ENCODE results near the gene TMEM245.

GRCh38 chr9:109095321-109095720, 24.4 kb downstream of the TMEM245 start:
- TF ChIP-seq POLR2AphosphoS5 (IDR thresholded peaks at IDR 0.05) (no peak), CTCF (IDR thresholded peaks at IDR 0.05) (no peak), POLR2A (IDR thresholded peaks at IDR 0.05) (no peak), EP300 (IDR thresholded peaks at IDR 0.05) (no peak)

Measured in sigmoid colon (tissue), 4 donors.